SU-DHL-6 (cell line): Measurements from ENCODE around the gene CLDN5.

Experiments
- EZH2phosphoT487 ChIP-seq: fragments of 200-600 bp; sonication (generic), shearing (Covaris generic); conservative IDR thresholded peaks from 2 replicates; pipeline ENCODE4 v1.6.1; 2018; ENCODE audit warnings: mild to moderate bottlenecking, antibody characterized with exemption, low read length, moderate library complexity, mixed read lengths
- TF ChIP-seq, protein P1 (sequence below): fragments of 200-600 bp; sonication (generic); IDR thresholded peaks from one replicate; pipeline ENCODE4 v1.5.1; 2017; ENCODE audit warnings: antibody characterized with exemption, mild to moderate bottlenecking, low read length, moderate library complexity; ENCODE audit not compliant: insufficient read depth, poor library complexity, severe bottlenecking

DNA sequence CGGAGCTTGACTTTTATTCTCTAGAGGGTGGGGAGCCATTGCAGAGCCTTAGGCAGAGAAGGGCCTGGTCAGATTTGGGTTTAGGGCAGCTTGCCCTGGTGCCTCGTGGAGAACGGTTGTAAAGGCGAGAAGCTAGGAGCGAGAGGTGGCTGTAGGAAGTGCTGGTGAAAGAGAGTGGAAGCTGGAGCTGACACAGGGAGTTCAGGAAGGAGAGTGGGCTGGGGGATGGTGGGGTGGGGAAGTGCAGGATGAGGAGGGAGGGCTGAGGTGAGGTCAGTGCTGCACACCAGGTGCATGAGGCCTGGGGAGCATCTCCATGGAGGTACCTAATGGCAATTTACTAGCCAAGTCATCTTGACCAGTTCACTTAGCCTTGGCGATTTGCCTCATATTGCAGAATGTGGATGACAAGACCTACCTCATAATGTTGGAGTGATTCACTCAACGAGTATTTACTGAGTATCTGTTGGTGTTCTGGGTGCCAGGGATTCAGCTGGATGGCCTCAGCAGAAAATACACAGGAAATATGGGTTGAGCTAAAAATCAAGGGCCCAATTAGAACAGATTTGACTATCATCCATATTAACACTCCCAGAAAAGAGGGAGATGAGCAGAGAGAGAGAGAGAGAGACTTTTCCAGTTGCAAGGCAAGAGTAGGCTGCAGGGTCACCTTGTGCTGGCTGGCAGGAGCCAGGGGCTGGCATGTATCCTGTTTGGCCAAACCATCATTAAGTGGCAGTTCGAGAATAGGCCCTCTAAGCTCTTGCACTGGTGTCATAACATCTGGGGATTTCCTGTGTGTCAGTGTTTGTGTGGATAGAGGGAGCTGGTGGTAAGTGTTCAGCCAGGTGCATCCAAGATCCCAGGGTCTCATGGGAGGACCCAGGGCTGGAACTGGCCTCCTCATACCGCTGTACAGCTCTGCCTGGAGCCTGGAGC lies 44.4 kb upstream of the CLDN5 start:
- TF ChIP-seq, protein P1, sequence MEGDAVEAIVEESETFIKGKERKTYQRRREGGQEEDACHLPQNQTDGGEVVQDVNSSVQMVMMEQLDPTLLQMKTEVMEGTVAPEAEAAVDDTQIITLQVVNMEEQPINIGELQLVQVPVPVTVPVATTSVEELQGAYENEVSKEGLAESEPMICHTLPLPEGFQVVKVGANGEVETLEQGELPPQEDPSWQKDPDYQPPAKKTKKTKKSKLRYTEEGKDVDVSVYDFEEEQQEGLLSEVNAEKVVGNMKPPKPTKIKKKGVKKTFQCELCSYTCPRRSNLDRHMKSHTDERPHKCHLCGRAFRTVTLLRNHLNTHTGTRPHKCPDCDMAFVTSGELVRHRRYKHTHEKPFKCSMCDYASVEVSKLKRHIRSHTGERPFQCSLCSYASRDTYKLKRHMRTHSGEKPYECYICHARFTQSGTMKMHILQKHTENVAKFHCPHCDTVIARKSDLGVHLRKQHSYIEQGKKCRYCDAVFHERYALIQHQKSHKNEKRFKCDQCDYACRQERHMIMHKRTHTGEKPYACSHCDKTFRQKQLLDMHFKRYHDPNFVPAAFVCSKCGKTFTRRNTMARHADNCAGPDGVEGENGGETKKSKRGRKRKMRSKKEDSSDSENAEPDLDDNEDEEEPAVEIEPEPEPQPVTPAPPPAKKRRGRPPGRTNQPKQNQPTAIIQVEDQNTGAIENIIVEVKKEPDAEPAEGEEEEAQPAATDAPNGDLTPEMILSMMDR = no peak
- TF ChIP-seq EZH2phosphoT487 = no peak
